ENCODE results near the gene TRIM25. TPM values are rescaled to one million over a fixed set of nuclear protein-coding genes. Genes with fewer than 3 reads are reported as not detected.

Gene TRIM25
- total RNA-seq, 2 donors from 2014 or later = 7.5 to 17.6 TPM

- H3K9me3 ChIP-seq = no peaks in the 10 kb centered on the region
- no peaks in the 10 kb centered on the region for H3K27me3 ChIP-seq
- H3K27ac ChIP-seq = no peak overlapping the region
- no peak for DNase-seq (ENCODE audit: low spot score)
- H3K4me1 ChIP-seq = no peaks in the 10 kb centered on the region
- peaks cover 59% of the 10 kb centered on the region for H3K36me3 ChIP-seq
- TF ChIP-seq, protein P1, sequence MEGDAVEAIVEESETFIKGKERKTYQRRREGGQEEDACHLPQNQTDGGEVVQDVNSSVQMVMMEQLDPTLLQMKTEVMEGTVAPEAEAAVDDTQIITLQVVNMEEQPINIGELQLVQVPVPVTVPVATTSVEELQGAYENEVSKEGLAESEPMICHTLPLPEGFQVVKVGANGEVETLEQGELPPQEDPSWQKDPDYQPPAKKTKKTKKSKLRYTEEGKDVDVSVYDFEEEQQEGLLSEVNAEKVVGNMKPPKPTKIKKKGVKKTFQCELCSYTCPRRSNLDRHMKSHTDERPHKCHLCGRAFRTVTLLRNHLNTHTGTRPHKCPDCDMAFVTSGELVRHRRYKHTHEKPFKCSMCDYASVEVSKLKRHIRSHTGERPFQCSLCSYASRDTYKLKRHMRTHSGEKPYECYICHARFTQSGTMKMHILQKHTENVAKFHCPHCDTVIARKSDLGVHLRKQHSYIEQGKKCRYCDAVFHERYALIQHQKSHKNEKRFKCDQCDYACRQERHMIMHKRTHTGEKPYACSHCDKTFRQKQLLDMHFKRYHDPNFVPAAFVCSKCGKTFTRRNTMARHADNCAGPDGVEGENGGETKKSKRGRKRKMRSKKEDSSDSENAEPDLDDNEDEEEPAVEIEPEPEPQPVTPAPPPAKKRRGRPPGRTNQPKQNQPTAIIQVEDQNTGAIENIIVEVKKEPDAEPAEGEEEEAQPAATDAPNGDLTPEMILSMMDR (IDR thresholded peaks at IDR 0.05) = no peak
- H3K4me3 ChIP-seq = no peak overlapping the region
Measured at GRCh38 chr17:56890906-56891674, 22.8 kb downstream of the TRIM25 start.

GRCh38 chr17:56890390-56890789 lies 23.5 kb downstream of the TRIM25 start:
- Histone ChIP-seq H3K4me1 (no peaks in the 10 kb centered on the region), H3K36me3 (peaks cover 52% of the 10 kb centered on the region), H3K27ac (no peak overlapping the region), H3K27me3 (no peaks in the 10 kb centered on the region), H3K4me3 (no peak overlapping the region), H3K9me3 (no peaks in the 10 kb centered on the region)
- TF ChIP-seq, protein P1 (IDR thresholded peaks at IDR 0.05) = no peak
- DNase-seq (ENCODE audit: low spot score) = no peak

GRCh38 chr17:56887552-56888467 lies 26.0 kb downstream of the TRIM25 start:
- Histone ChIP-seq H3K27me3 (no peaks in the 10 kb centered on the region), H3K4me3 (no peak overlapping the region), H3K27ac (no peak overlapping the region), H3K4me1 (no peaks in the 10 kb centered on the region), H3K9me3 (no peaks in the 10 kb centered on the region), H3K36me3 (peaks cover 26% of the 10 kb centered on the region)
- DNase-seq (ENCODE audit: low spot score) = no peak
- TF ChIP-seq, protein P1 (IDR thresholded peaks at IDR 0.05) = no peak

DNA sequence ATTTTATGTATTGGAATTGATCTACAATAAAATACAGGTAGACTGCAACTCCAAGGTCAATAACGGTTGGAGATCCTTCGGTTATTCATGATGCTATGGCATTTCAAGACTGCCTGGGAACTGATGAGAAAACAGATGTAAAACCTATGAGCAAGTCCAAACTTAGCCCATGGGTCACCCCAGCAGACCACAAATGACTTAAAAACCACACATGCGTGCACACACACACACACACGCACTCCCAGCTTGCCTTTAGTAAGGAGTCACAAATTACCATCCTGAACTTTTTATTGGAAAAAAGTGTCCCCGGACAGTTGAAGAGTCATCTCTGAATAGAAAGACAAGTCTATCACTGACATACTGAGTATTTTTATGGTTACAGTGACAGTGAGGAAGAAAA lies 26.7 kb downstream of the TRIM25 start:
- no peak overlapping the region for H3K4me3 ChIP-seq
- TF ChIP-seq, protein P1 (IDR thresholded peaks at IDR 0.05) = no peak
- H3K27me3 ChIP-seq = no peaks in the 10 kb centered on the region
- H3K36me3 ChIP-seq = peaks cover 23% of the 10 kb centered on the region
- no peaks in the 10 kb centered on the region for H3K4me1 ChIP-seq
- H3K27ac ChIP-seq = no peak overlapping the region
- no peak for DNase-seq (ENCODE audit: low spot score)
- no peaks in the 10 kb centered on the region for H3K9me3 ChIP-seq

DNA sequence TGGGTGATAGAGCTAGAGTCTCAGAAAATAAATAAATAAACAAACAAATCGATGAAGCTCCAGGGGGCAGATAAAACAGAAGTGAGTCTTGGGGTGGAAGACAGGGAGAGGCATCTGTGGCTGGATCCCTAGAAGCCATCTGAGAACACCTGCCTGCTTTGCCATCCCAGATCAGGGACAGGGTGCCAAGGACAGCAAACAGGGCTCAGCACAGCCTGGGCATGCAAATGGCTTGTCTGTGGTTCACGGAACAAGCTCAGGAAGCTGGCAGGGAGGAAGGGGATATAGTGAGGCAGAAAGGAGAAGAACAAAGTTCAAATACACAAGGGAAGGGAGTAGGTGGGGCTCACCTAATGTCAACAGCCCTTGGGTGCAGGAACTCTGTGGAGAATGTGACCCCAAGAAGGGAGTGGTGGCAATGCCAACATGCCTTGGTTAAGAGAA lies 27.5 kb downstream of the TRIM25 start:
- peaks cover 15% of the 10 kb centered on the region for H3K36me3 ChIP-seq
- no peak overlapping the region for H3K4me3 ChIP-seq
- H3K9me3 ChIP-seq = no peaks in the 10 kb centered on the region
- TF ChIP-seq, protein P1 (IDR thresholded peaks at IDR 0.05) = no peak
- no peak for DNase-seq (ENCODE audit: low spot score)
- H3K27ac ChIP-seq = no peak overlapping the region
- H3K4me1 ChIP-seq = no peaks in the 10 kb centered on the region
- H3K27me3 ChIP-seq = no peaks in the 10 kb centered on the region

All from right atrium auricular region (tissue), 2 donors.